ENCODE results near the gene ZCWPW2. TPM values are rescaled to one million over a fixed set of nuclear protein-coding genes. Genes with fewer than 3 reads are reported as not detected.

ZCWPW2 gene
- polyA plus RNA-seq, 3 donors = 0.07 to 0.41 (median 0.35) TPM

GRCh38 chr3:28495301-28495700, 146.8 kb downstream of the ZCWPW2 start:
- H3K36me3 ChIP-seq (replicated peaks in 1 of 2; ENCODE audit: control insufficient read depth in 1 of 2, insufficient read depth in 2 of 2, low read length in 2 of 2) = no peaks in the 10 kb centered on the region
- Mint-ChIP-seq H3K27me3 (ENCODE audit: low read depth in 3 of 3) (peaks cover 0 to 2% (median 1%) of the 10 kb centered on the region in 3 donors), H3K9me3 (peaks cover 0 to 6% (median 3%) of the 10 kb centered on the region in 7 donors), H3K27ac (no peak overlapping the region), H3K4me1 (no peaks in the 10 kb centered on the region), H3K36me3 (no peaks in the 10 kb centered on the region), H3K4me3 (no peak overlapping the region)
- no peak for DNase-seq
- no peak overlapping the region for H3K4me3 ChIP-seq (replicated peaks in 1 of 3; ENCODE audit: low read depth in 2 of 3, low read length in 3 of 3)
- intact Hi-C loops (cut with micrococcal nuclease) = no loop called here
- no peak overlapping the region for H3K9ac ChIP-seq (ENCODE audit: insufficient read depth, low read length, poor library complexity, severe bottlenecking)
- H2AFZ ChIP-seq (ENCODE audit: insufficient read depth, low read depth, low read length, poor library complexity, severe bottlenecking) = no peak overlapping the region
- no peaks in the 10 kb centered on the region for H3K9me3 ChIP-seq (replicated peaks in 1 of 2; ENCODE audit: control insufficient read depth in 1 of 2, insufficient read depth in 1 of 2, low read length in 2 of 2)
- no peaks in the 10 kb centered on the region for H4K20me1 ChIP-seq (ENCODE audit: insufficient read depth, low read length)
- no peak overlapping the region for H3K4me2 ChIP-seq (replicated peaks; ENCODE audit: extremely low read depth, low read length, poor library complexity, severe bottlenecking)
- no peak for TF ChIP-seq CTCF (IDR thresholded peaks at IDR 0.05)
- no peak overlapping the region for H3K27ac ChIP-seq (ENCODE audit: low read depth in 1 of 2, low read length in 2 of 2)
- H3K27me3 ChIP-seq (ENCODE audit: control insufficient read depth in 2 of 2, insufficient read depth in 2 of 2, low read length in 2 of 2) = no peaks in the 10 kb centered on the region
- H3K79me2 ChIP-seq (ENCODE audit: insufficient read depth, low read length) = no peaks in the 10 kb centered on the region
- H3K4me1 ChIP-seq (ENCODE audit: control insufficient read depth in 1 of 2, insufficient read depth in 2 of 2, low read length in 2 of 2) = no peaks in the 10 kb centered on the region

GRCh38 chr3:28502397-28502937, 153.9 kb downstream of the ZCWPW2 start:
- Mint-ChIP-seq H3K4me3 (no peak overlapping the region), H3K27me3 (ENCODE audit: low read depth in 3 of 3) (peaks cover 0 to 2% (median 1%) of the 10 kb centered on the region in 3 donors), H3K27ac (no peak overlapping the region), H3K9me3 (peaks cover 0 to 8% (median 3%) of the 10 kb centered on the region in 7 donors), H3K4me1 (no peaks in the 10 kb centered on the region), H3K36me3 (no peaks in the 10 kb centered on the region)
- H3K27ac ChIP-seq (ENCODE audit: low read depth in 1 of 2, low read length in 2 of 2) = no peak overlapping the region
- H3K4me3 ChIP-seq (replicated peaks in 1 of 3; ENCODE audit: low read depth in 2 of 3, low read length in 3 of 3) = no peak overlapping the region
- no peaks in the 10 kb centered on the region for H4K20me1 ChIP-seq (ENCODE audit: insufficient read depth, low read length)
- no peak for TF ChIP-seq CTCF (IDR thresholded peaks at IDR 0.05)
- intact Hi-C loops (cut with micrococcal nuclease) = no loop called here
- no peak for DNase-seq
- no peaks in the 10 kb centered on the region for H3K36me3 ChIP-seq (replicated peaks in 1 of 2; ENCODE audit: control insufficient read depth in 1 of 2, insufficient read depth in 2 of 2, low read length in 2 of 2)
- 89% methylated on average over 3 of the region's 6 CpGs for WGBS (ENCODE audit: insufficient coverage)
- peaks cover 0 to 3% of the 10 kb centered on the region in 2 donors for H3K9me3 ChIP-seq (replicated peaks in 1 of 2; ENCODE audit: control insufficient read depth in 1 of 2, insufficient read depth in 1 of 2, low read length in 2 of 2)
- H3K27me3 ChIP-seq (ENCODE audit: control insufficient read depth in 2 of 2, insufficient read depth in 2 of 2, low read length in 2 of 2) = no peaks in the 10 kb centered on the region
- H2AFZ ChIP-seq (ENCODE audit: insufficient read depth, low read depth, low read length, poor library complexity, severe bottlenecking) = no peak overlapping the region
- H3K79me2 ChIP-seq (ENCODE audit: insufficient read depth, low read length) = no peaks in the 10 kb centered on the region
- H3K4me2 ChIP-seq (replicated peaks; ENCODE audit: extremely low read depth, low read length, poor library complexity, severe bottlenecking) = no peak overlapping the region
- H3K4me1 ChIP-seq (ENCODE audit: control insufficient read depth in 1 of 2, insufficient read depth in 2 of 2, low read length in 2 of 2) = no peaks in the 10 kb centered on the region
- no peak overlapping the region for H3K9ac ChIP-seq (ENCODE audit: insufficient read depth, low read length, poor library complexity, severe bottlenecking)

All from CD14-positive monocyte (primary cell).